CD4-positive, alpha-beta T cell (primary cell): ENCODE measurements around the gene FGGY. TPM values are rescaled to one million over a fixed set of nuclear protein-coding genes. Genes with fewer than 3 reads are reported as not detected.

Experiments
- ATAC-seq: fragments of 200-7000 bp; cut with Tn5 transposase; one replicate; pipeline ENCODE4 v1.10.0; 2022; ENCODE audit warnings: mild to moderate bottlenecking; ENCODE audit not compliant: poor library complexity
- CTCF ChIA-PET: fragments of 350-600 bp; sonication (Branson Sonifier 250); formaldehyde crosslinking; loops from one replicate; lab custom pipeline; 2021; ENCODE audit warnings: antibody characterized with exemption, inconsistent platforms; lab: Charles Lee
- POLR2A ChIA-PET: fragments of 350-600 bp; sonication (Branson Sonifier 250); formaldehyde crosslinking; loops from one replicate; lab custom pipeline; 2021; ENCODE audit warnings: antibody characterized with exemption, inconsistent platforms; lab: Charles Lee
- DNase-seq, 14 experiments: peaks; one replicate each; pipeline ENCODE4 v3.0.0-alpha.2; 2013 to 2020; ENCODE audit warnings: mixed read lengths in 2 of 14
- H3K27ac ChIP-seq, 2 donors: one replicate each; pipeline versions ENCODE4 v1.5.1 to v1.7.0; 2013; ENCODE audit warnings: low read length in 2 of 2, low read depth in 1 of 2, mild to moderate bottlenecking in 1 of 2
- H3K27me3 ChIP-seq, 2 experiments: 1 replicate in 1 of 2; 2 replicates in 1 of 2; pipeline versions ENCODE4 v1.6.1 to v1.7.0; 2013; ENCODE audit warnings: low read length in 2 of 2, control low read depth in 1 of 2, mild to moderate bottlenecking in 1 of 2, moderate library complexity in 1 of 2; ENCODE audit not compliant: insufficient read depth in 2 of 2, control insufficient read depth in 1 of 2
- H3K36me3 ChIP-seq: one replicate; pipeline ENCODE4 v1.6.1; 2013; ENCODE audit warnings: low read length, control low read depth; ENCODE audit not compliant: insufficient read depth
- H3K4me1 ChIP-seq: one replicate; pipeline ENCODE4 v1.6.1; 2013; ENCODE audit warnings: low read length, control low read depth; ENCODE audit not compliant: insufficient read depth
- H3K4me3 ChIP-seq: one replicate; pipeline ENCODE4 v1.5.1; 2013; ENCODE audit warnings: mild to moderate bottlenecking, low read length, moderate library complexity
- H3K9me3 ChIP-seq, 2 experiments: 1 replicate in 1 of 2; 2 replicates in 1 of 2; pipeline versions ENCODE4 v1.6.1 to v1.7.0; 2013; ENCODE audit warnings: low read length in 2 of 2, mild to moderate bottlenecking in 2 of 2, control low read depth in 1 of 2, moderate library complexity in 1 of 2; ENCODE audit not compliant: control insufficient read depth in 1 of 2, insufficient read depth in 1 of 2
- H3K27ac Mint-ChIP-seq: one replicate; pipeline ENCODE4 v1.8.0; 2020; ENCODE audit warnings: mixed read lengths
- H3K27me3 Mint-ChIP-seq: one replicate; pipeline ENCODE4 v1.8.0; 2021; ENCODE audit warnings: mixed read lengths
- H3K36me3 Mint-ChIP-seq: one replicate; pipeline ENCODE4 v1.8.0; 2021; ENCODE audit warnings: low read depth, mixed read lengths
- H3K4me1 Mint-ChIP-seq: one replicate; pipeline ENCODE4 v1.8.0; 2021; ENCODE audit warnings: low read depth, mixed read lengths
- H3K4me3 Mint-ChIP-seq: one replicate; pipeline ENCODE4 v1.8.0; 2020; ENCODE audit warnings: mild to moderate bottlenecking, mixed read lengths
- H3K9me3 Mint-ChIP-seq: one replicate; pipeline ENCODE4 v1.8.0; 2020; ENCODE audit warnings: mixed read lengths
- CTCF ChIP-seq: fragments of 200-600 bp; IDR thresholded peaks from one replicate; pipeline ENCODE4 v1.8.0; 2022; ENCODE audit warnings: antibody characterized with exemption, mild to moderate bottlenecking
- intact Hi-C, 2 experiments: fragments of 100-400 bp; cut with DNase I in 1 of 2; cut with micrococcal nuclease in 1 of 2; formaldehyde crosslinking; loops; one replicate each; pipeline versions ENCODE4 v1.15.1 to v1.9.0; 2023 to 2025; cut with DNase I, micrococcal nuclease
- total RNA-seq, 174 experiments: library from RNA in 2 of 174; stranded (reverse) in 2 of 174; gene quantifications; one replicate each; pipeline ENCODE4 v1.2.3 and lab custom pipeline; 2021 to 2026

The FGGY gene
- total RNA-seq, 2 experiments from 2014 or later = 9.5 to 10.0 TPM

GRCh38 chr1:59368008-59368670 lies 71.2 kb downstream of the FGGY start:
- intact Hi-C loops = no loop called here
- no peaks in the 10 kb centered on the region for H3K4me1 Mint-ChIP-seq
- Histone ChIP-seq H3K4me3 (no peak overlapping the region), H3K9me3 (peaks cover 0 to 6% of the 10 kb centered on the region in 2 experiments), H3K36me3 (no peaks in the 10 kb centered on the region), H3K27ac (no peak overlapping the region), H3K4me1 (no peaks in the 10 kb centered on the region), H3K27me3 (no peaks in the 10 kb centered on the region)
- TF ChIP-seq CTCF = no peak
- no peak for ATAC-seq
- no peak for DNase-seq
- no peaks in the 10 kb centered on the region for H3K9me3 Mint-ChIP-seq
- H3K27ac Mint-ChIP-seq = no peak overlapping the region
- CTCF ChIA-PET = interaction anchor here (0.6 kb wide), 2 partner anchors 213 to 1380 kb away, joined by 4 read pairs; no protein-coding TSS in a partner anchor
- POLR2A ChIA-PET = no interaction called here
- no peak overlapping the region for H3K4me3 Mint-ChIP-seq
- H3K36me3 Mint-ChIP-seq = no peaks in the 10 kb centered on the region
- H3K27me3 Mint-ChIP-seq = no peaks in the 10 kb centered on the region

- Mint-ChIP-seq H3K27ac (no peak overlapping the region), H3K4me1 (no peaks in the 10 kb centered on the region), H3K27me3 (no peaks in the 10 kb centered on the region), H3K9me3 (no peaks in the 10 kb centered on the region), H3K36me3 (peaks cover 7% of the 10 kb centered on the region), H3K4me3 (no peak overlapping the region)
- no peak for DNase-seq
- CTCF ChIA-PET = interaction anchor here (0.7 kb wide), 2 partner anchors 106 to 447 kb away, joined by 4 read pairs; no protein-coding TSS in a partner anchor
- TF ChIP-seq CTCF = no peak
- no peak for ATAC-seq
- POLR2A ChIA-PET = no interaction called here
- H3K36me3 ChIP-seq = no peaks in the 10 kb centered on the region
- no peaks in the 10 kb centered on the region for H3K27me3 ChIP-seq
- no peaks in the 10 kb centered on the region for H3K9me3 ChIP-seq
- H3K4me1 ChIP-seq = no peaks in the 10 kb centered on the region
- H3K4me3 ChIP-seq = no peak overlapping the region
- H3K27ac ChIP-seq = no peak overlapping the region
- intact Hi-C loops = no loop called here
Measured at GRCh38 chr1:59375321-59376220, 78.7 kb downstream of the FGGY start.

GRCh38 chr1:59377350-59377904 lies 80.5 kb downstream of the FGGY start:
- Mint-ChIP-seq H3K4me1 (no peaks in the 10 kb centered on the region), H3K27ac (no peak overlapping the region), H3K27me3 (no peaks in the 10 kb centered on the region), H3K4me3 (no peak overlapping the region), H3K36me3 (peaks cover 10% of the 10 kb centered on the region), H3K9me3 (no peaks in the 10 kb centered on the region)
- no peaks in the 10 kb centered on the region for H3K4me1 ChIP-seq
- no peaks in the 10 kb centered on the region for H3K9me3 ChIP-seq
- H3K27me3 ChIP-seq = no peaks in the 10 kb centered on the region
- H3K4me3 ChIP-seq = no peak overlapping the region
- DNase-seq (no peak), ATAC-seq (no peak)
- CTCF ChIA-PET = no interaction called here
- intact Hi-C loops = no loop called here
- no peaks in the 10 kb centered on the region for H3K36me3 ChIP-seq
- no peak for TF ChIP-seq CTCF
- no peak overlapping the region for H3K27ac ChIP-seq
- POLR2A ChIA-PET = no interaction called here
